Measurements from ENCODE around the gene FPR3.

DNA sequence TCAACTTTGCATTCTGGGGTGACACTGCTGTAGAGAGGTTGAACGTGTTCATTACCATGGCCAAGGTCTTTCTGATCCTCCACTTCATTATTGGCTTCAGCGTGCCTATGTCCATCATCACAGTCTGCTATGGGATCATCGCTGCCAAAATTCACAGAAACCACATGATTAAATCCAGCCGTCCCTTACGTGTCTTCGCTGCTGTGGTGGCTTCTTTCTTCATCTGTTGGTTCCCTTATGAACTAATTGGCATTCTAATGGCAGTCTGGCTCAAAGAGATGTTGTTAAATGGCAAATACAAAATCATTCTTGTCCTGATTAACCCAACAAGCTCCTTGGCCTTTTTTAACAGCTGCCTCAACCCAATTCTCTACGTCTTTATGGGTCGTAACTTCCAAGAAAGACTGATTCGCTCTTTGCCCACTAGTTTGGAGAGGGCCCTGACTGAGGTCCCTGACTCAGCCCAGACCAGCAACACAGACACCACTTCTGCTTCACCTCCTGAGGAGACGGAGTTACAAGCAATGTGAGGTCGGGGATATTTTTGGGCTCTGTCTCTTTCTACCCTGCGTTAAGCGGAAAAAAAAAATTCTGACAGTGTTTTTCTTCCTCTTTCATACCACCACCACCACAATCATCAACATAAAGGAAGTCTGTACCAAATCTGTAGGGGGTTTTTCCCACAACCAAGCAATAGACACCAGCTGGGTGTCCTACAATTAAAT lies 29.5 kb downstream of the FPR3 start:
- TF ChIP-seq EZH2 (IDR thresholded peaks at IDR 0.05; ENCODE audit: borderline replicate concordance, insufficient read depth, low read depth, low read length, poor library complexity, severe bottlenecking): no peak
- TF ChIP-seq, protein P1, sequence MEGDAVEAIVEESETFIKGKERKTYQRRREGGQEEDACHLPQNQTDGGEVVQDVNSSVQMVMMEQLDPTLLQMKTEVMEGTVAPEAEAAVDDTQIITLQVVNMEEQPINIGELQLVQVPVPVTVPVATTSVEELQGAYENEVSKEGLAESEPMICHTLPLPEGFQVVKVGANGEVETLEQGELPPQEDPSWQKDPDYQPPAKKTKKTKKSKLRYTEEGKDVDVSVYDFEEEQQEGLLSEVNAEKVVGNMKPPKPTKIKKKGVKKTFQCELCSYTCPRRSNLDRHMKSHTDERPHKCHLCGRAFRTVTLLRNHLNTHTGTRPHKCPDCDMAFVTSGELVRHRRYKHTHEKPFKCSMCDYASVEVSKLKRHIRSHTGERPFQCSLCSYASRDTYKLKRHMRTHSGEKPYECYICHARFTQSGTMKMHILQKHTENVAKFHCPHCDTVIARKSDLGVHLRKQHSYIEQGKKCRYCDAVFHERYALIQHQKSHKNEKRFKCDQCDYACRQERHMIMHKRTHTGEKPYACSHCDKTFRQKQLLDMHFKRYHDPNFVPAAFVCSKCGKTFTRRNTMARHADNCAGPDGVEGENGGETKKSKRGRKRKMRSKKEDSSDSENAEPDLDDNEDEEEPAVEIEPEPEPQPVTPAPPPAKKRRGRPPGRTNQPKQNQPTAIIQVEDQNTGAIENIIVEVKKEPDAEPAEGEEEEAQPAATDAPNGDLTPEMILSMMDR (IDR thresholded peaks at IDR 0.05): no peak
